ENCODE data around the gene ISLR2.

ISLR2 gene

GRCh38 chr15:74133694-74134386 is 3.5 kb downstream of the ISLR2 start:
- H3K36me3 Mint-ChIP-seq (ENCODE audit: insufficient read depth): peaks cover 8% of the 10 kb centered on the region
- no peaks in the 10 kb centered on the region for H3K9me3 Mint-ChIP-seq
- H3K4me1 Mint-ChIP-seq (ENCODE audit: low read depth in 2 of 2): peaks cover 6 to 23% of the 10 kb centered on the region in 2 donors
- H3K27ac Mint-ChIP-seq: no peak overlapping the region
- H3K27me3 Mint-ChIP-seq: peaks cover 91 to 98% of the 10 kb centered on the region in 2 donors
- no peak overlapping the region for H3K4me3 Mint-ChIP-seq
- ATAC-seq (replicated peaks) (no peak), DNase-seq (no peak)

GRCh38 chr15:74134387-74135027 is 4.1 kb downstream of the ISLR2 start:
- no peak overlapping the region for H3K27ac Mint-ChIP-seq
- peaks cover 91 to 98% of the 10 kb centered on the region in 2 donors for H3K27me3 Mint-ChIP-seq
- no peaks in the 10 kb centered on the region for H3K9me3 Mint-ChIP-seq
- DNase-seq (no peak), ATAC-seq (replicated peaks) (no peak)
- H3K4me1 Mint-ChIP-seq (ENCODE audit: low read depth in 2 of 2): peaks cover 6 to 19% of the 10 kb centered on the region in 2 donors
- peak overlapping the region in 1 of 2 donors; percentile 65 for H3K4me3 Mint-ChIP-seq
- peaks cover 6% of the 10 kb centered on the region for H3K36me3 Mint-ChIP-seq (ENCODE audit: insufficient read depth)

GRCh38 chr15:74135041-74135565 is 4.7 kb downstream of the ISLR2 start:
- H3K4me3 Mint-ChIP-seq: peak overlapping the region; percentile 32 to 65
- H3K9me3 Mint-ChIP-seq: no peaks in the 10 kb centered on the region
- H3K27me3 Mint-ChIP-seq: peaks cover 90 to 98% of the 10 kb centered on the region in 2 donors
- no peak overlapping the region for H3K27ac Mint-ChIP-seq
- no peak for ATAC-seq (replicated peaks)
- H3K36me3 Mint-ChIP-seq (ENCODE audit: insufficient read depth): peaks cover 6% of the 10 kb centered on the region
- H3K4me1 Mint-ChIP-seq (ENCODE audit: low read depth in 2 of 2): peaks cover 6 to 18% of the 10 kb centered on the region in 2 donors
- DNase-seq: no peak

- ATAC-seq (replicated peaks): no peak
- Mint-ChIP-seq H3K4me1 (ENCODE audit: low read depth in 2 of 2) (peaks cover 6 to 18% of the 10 kb centered on the region in 2 donors), H3K27ac (no peak overlapping the region), H3K27me3 (peaks cover 76 to 92% of the 10 kb centered on the region in 2 donors), H3K4me3 (peak overlapping the region; percentile 64 to 65), H3K9me3 (no peaks in the 10 kb centered on the region), H3K36me3 (ENCODE audit: insufficient read depth) (peaks cover 6% of the 10 kb centered on the region)
- DNase-seq: no peak
These were observed 6.1 kb downstream of the ISLR2 start for GRCh38 chr15:74136540-74136813.

GRCh38 chr15:74136814-74137536 is 6.6 kb downstream of the ISLR2 start:
- Mint-ChIP-seq H3K27me3 (peaks cover 71 to 91% of the 10 kb centered on the region in 2 donors), H3K4me3 (peak overlapping the region; percentile 64 to 65), H3K4me1 (ENCODE audit: low read depth in 2 of 2) (peaks cover 6 to 15% of the 10 kb centered on the region in 2 donors), H3K27ac (no peak overlapping the region), H3K9me3 (no peaks in the 10 kb centered on the region), H3K36me3 (ENCODE audit: insufficient read depth) (peaks cover 6% of the 10 kb centered on the region)
- no peak for DNase-seq
- ATAC-seq (replicated peaks): no peak

- H3K27me3 Mint-ChIP-seq: peaks cover 70 to 91% of the 10 kb centered on the region in 2 donors
- peaks cover 6% of the 10 kb centered on the region for H3K36me3 Mint-ChIP-seq (ENCODE audit: insufficient read depth)
- no peak overlapping the region for H3K4me3 Mint-ChIP-seq
- no peaks in the 10 kb centered on the region for H3K9me3 Mint-ChIP-seq
- H3K27ac Mint-ChIP-seq: no peak overlapping the region
- H3K4me1 Mint-ChIP-seq (ENCODE audit: low read depth in 2 of 2): peaks cover 6 to 13% of the 10 kb centered on the region in 2 donors
- no peak for ATAC-seq (replicated peaks)
- no peak for DNase-seq
These were observed 7.1 kb downstream of the ISLR2 start for GRCh38 chr15:74137537-74137894.

GRCh38 chr15:74138642-74139041 is 8.3 kb downstream of the ISLR2 start:
- Mint-ChIP-seq H3K4me3 (no peak overlapping the region), H3K27me3 (peaks cover 63 to 85% of the 10 kb centered on the region in 2 donors), H3K36me3 (ENCODE audit: insufficient read depth) (no peaks in the 10 kb centered on the region), H3K27ac (no peak overlapping the region), H3K9me3 (no peaks in the 10 kb centered on the region), H3K4me1 (ENCODE audit: low read depth in 2 of 2) (peaks cover 6 to 13% of the 10 kb centered on the region in 2 donors)
- DNase-seq: no peak
- no peak for ATAC-seq (replicated peaks)

GRCh38 chr15:74141591-74141990 is 11.2 kb downstream of the ISLR2 start:
- ATAC-seq (replicated peaks) (no peak), DNase-seq (no peak)
- Mint-ChIP-seq H3K27ac (no peak overlapping the region), H3K27me3 (peaks cover 56 to 78% of the 10 kb centered on the region in 2 donors), H3K9me3 (no peaks in the 10 kb centered on the region), H3K4me3 (no peak overlapping the region), H3K4me1 (ENCODE audit: low read depth in 2 of 2) (peaks cover 4 to 5% of the 10 kb centered on the region in 2 donors), H3K36me3 (ENCODE audit: insufficient read depth) (no peaks in the 10 kb centered on the region)

- H3K4me1 Mint-ChIP-seq (ENCODE audit: low read depth in 2 of 2): no peaks in the 10 kb centered on the region
- ATAC-seq (replicated peaks): no peak
- no peaks in the 10 kb centered on the region for H3K36me3 Mint-ChIP-seq (ENCODE audit: insufficient read depth)
- no peak overlapping the region for H3K27ac Mint-ChIP-seq
- no peak for DNase-seq
- H3K9me3 Mint-ChIP-seq: no peaks in the 10 kb centered on the region
- no peak overlapping the region for H3K4me3 Mint-ChIP-seq
- peaks cover 47 to 64% of the 10 kb centered on the region in 2 donors for H3K27me3 Mint-ChIP-seq
These were observed 13.9 kb downstream of the ISLR2 start for GRCh38 chr15:74144153-74144775.

GRCh38 chr15:74146277-74146800 is 16.0 kb downstream of the ISLR2 start:
- ATAC-seq (replicated peaks) (no peak), DNase-seq (no peak)
- Mint-ChIP-seq H3K36me3 (ENCODE audit: insufficient read depth) (peaks cover 2% of the 10 kb centered on the region), H3K9me3 (no peaks in the 10 kb centered on the region), H3K27ac (no peak overlapping the region), H3K4me1 (ENCODE audit: low read depth in 2 of 2) (no peaks in the 10 kb centered on the region), H3K4me3 (no peak overlapping the region), H3K27me3 (peaks cover 52 to 60% of the 10 kb centered on the region in 2 donors)

- Mint-ChIP-seq H3K4me3 (no peak overlapping the region), H3K9me3 (no peaks in the 10 kb centered on the region), H3K4me1 (ENCODE audit: low read depth in 2 of 2) (no peaks in the 10 kb centered on the region), H3K27ac (no peak overlapping the region), H3K36me3 (ENCODE audit: insufficient read depth) (peaks cover 2% of the 10 kb centered on the region), H3K27me3 (peaks cover 59 to 62% of the 10 kb centered on the region in 2 donors)
- no peak for DNase-seq
- ATAC-seq (replicated peaks): no peak
These were observed 16.7 kb downstream of the ISLR2 start for GRCh38 chr15:74147051-74147450.

- Mint-ChIP-seq H3K27ac (no peak overlapping the region), H3K36me3 (ENCODE audit: insufficient read depth) (peaks cover 2% of the 10 kb centered on the region), H3K4me3 (no peak overlapping the region), H3K27me3 (peaks cover 51 to 58% of the 10 kb centered on the region in 2 donors), H3K4me1 (ENCODE audit: low read depth in 2 of 2) (peaks cover 3 to 9% of the 10 kb centered on the region in 2 donors), H3K9me3 (no peaks in the 10 kb centered on the region)
- no peak for DNase-seq
- ATAC-seq (replicated peaks): no peak
These were observed 25.5 kb downstream of the ISLR2 start for GRCh38 chr15:74155766-74156417.

All from effector memory CD8-positive, alpha-beta T cell (primary cell).